HG02623 (cell line): ENCODE measurements around the gene TSHR.
"Not testable (repeated sequence)": the region's sequence is repeated elsewhere in the genome, so short reads cannot be mapped to it uniquely, and the experiment has no call there.

Source experiments
- ATAC-seq: cut with Tn5 transposase; IDR thresholded peaks from one replicate; pipeline ENCODE4 v1.9.1; 2021; ENCODE audit warnings: moderate library complexity; ENCODE audit not compliant: unreplicated experiment

The TSHR gene

DNA sequence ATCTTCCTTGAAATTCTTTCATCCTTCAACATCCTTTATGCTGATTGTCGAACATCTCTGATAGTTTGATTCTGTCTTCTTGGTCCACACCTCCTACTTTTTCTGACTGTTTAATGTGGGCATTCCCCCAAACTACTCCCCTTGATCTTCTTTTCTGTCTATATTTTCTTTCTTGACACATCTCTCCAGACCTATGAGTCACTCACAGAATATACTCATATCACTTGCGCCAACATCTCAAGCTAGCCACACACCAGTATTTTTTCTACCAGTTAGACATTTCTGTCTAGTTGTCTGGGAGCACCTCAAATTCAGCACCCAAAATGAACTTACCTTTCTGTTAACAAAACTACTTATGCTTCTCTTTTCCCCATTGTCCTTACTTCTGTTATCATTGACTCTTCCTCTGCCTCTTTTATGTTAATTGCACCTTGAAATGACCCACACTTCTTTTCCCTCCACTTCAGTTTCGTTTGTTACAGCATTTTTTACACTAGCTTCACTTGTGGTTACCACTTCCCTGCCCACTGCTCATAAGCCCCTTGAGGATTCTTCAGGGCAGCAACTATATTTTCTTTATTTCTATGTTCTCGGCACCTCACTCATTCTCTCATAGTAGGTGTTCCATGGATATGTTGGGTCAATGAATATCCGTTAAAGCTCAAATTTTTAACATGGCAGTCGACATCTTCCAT, 33.5 kb downstream of the TSHR start:
- peak; percentile 41 for ATAC-seq

DNA sequence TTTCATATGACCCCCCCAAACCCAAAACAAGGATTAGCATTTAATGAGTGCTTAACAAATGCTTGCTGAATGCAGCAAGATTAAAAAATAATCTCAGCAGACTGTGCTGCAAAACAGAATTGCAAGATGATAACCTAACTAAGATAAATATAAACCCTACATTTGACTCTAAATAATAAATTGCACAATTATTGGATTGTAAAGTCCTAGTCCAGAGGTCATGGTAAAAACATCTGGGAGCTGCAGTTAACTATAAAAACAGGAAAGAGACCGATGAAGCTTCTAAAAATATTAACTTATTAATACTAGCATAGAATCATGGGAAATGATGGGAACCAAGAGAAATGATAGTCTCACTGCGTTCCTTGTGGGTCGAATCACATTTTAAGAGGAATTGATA, 37.2 kb downstream of the TSHR start:
- no peak for ATAC-seq

DNA sequence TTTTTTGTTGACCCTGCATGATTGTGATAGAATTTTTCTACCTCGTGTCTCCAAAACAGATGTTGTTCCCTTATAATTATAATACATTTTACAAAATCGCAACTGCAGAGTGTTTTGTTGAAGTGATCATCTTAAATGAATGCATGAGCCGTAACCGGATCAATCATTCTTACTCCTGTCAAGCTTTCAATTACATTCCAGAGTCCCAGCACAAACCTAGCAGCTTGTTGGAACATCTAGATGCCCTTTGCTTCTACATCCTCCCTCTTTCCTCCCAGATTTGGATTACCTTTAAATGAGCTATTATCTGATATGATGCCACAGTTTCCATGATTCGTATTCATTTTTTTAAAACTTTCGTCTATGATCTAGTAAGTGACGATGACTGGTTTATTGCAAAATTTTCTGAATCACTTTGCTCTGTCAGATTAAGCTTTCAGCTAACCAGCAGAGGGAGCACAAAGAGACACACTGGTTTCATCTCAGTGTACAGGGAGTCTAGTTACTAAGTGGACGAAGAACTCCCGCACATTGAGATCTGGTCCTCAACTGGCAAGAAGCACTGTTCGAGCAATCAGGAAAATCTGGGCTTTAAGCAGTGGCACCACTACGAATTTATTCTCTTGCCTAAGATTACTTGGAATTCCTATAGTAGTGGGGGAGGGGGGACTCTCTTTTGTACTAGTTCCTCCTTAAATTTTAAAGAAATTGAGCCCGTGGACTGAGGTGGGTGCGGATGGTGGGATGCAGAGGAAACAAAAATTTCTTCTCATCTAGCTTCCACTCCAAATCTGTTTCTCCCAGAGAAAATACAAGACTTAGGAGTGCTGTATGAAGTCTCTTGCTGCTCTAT, 40.9 kb downstream of the TSHR start:
- ATAC-seq: peak; percentile 88

DNA sequence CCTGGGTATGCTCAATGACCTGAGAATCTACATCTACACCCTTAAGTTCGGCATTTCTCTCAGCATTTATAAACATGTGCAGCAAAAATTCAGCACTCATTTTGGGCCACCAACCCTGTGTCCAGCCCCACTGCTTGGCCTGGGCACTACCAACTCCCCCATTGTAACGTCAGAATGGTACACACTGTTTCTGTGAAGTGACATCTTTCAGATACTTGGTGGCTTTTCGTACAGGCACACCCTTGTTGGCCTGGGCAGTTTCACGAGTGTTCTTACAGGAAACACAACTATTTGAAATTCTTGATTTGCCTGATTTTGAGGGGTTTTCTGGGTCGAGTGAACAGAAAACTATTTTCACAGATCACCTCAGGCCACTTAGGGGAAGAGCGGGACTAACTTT, 46.0 kb downstream of the TSHR start:
- ATAC-seq: no peak

DNA sequence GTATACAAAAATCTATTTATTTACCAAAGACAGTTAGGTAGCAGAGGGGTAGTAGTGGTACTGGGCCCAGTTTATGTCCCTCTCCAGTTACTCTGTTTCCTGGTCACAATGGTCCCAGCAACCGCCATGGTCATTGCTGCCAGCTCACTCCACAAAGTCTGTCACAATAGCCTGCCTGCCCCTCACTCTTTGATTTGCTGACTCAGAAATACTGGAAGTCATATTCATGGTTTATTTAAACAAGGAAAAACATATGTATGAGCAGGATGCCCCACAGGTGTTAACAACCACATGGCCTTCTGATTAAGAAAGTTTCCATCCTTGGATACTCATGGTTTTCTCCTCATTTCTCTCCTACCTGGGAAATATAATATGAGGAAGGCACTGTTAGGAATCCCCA, 49.2 kb downstream of the TSHR start:
- no peak for ATAC-seq

DNA sequence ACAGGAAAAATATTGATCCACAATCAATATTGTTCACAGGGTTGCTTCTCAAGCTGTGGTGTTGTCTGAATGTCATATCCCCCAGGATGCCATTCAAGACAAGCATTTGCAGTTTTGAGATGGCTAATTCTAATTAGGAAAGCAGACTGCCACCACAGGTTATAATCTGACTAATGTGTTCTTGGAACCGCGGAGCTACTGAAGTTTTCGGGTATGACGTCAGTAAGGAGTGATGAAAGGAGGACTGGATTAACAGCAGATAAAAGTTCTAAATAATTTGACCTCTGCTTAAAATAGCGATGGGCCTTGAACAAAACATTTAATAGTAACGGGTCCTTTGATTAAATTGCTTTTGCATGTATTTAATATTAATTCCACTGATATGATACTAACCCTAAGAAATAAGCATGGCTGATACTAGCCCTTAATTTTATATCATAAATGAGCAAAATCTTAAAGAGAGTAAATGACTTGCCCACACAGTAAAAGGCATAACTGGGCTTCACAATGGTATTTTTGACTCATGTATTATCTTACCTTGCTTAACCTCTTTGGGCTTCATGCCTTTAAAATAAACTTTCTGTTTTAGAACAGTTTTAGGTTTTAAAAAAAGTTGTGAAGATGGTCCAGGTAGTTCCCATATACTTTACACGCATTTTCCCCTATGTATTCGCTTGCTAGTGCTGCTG, 50.3 kb downstream of the TSHR start:
- ATAC-seq: no peak

DNA sequence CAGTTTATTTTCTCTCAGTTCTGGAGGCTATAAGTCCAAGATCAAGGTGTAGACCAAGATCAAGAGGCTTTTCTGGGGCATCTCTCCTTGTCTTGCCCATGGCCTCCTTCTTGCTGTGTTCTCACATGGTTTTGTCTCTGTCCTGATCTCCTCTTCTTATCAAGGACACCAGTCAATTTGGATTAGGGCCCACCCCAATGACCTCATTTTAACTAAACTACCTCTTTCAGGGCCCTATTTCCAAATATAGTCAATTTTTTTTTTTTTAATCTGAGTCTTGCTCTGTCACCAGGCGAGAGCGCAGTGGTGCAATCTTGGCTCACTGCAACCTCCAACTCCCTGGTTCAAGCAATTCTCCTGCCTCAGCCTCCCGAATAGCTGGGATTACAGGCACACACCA, 50.8 kb downstream of the TSHR start:
- ATAC-seq: no peak

DNA sequence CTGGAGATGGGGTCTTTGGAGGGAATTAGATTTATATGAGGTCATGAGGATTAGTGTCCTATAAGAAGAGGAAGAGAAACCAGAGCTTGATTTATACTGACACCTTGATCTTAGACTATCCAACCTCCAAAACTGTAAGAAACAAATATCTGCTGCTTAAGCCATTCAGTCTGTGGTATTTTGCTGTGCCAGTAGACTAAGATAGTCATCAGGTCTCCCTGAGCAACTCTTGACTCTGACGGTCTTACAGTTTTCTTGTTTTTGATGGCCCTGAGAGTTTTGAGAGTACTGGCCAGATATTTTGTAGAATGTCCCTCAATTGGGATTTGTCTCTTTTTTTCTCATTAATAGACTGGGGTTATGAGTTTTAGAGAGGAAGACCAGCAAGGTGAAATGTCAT, 51.7 kb downstream of the TSHR start:
- ATAC-seq: no peak

DNA sequence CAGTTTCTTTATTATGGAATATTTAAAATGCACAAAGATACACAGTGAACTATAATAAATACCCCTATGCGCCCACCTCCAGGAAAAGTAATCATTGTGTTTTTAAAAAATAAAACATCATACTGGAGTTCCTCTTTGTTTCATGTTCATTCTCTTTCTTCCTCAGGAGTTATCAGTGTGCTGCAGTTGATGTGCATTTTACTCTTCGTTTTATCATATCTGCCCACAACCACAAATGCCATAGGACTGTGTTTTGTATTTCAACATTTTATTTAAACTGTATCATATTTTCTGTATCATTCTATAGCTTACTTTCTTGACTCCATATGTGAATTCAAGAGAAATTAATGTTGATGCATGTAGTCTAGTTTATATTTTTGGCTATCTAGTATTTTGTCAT, 53.9 kb downstream of the TSHR start:
- no peak for ATAC-seq

DNA sequence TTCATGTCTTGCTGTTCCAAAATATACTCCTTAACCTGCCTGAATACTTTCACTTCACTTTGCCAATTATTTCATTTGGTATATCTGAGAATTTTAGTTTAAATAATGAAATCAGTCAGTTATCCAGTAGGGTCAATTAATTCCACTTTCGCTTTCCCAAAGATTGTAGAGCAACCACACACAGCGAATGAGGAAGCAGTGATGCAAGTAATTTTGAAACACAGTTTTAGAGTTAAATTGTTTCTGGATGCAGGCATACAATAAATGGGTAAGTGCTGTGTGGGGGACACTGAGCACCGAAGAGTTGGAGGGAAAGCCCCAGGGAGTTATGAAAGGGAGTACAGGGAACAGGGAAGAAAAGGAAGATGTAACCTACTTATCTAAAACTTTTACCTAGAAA, 62.8 kb downstream of the TSHR start:
- ATAC-seq: no peak

DNA sequence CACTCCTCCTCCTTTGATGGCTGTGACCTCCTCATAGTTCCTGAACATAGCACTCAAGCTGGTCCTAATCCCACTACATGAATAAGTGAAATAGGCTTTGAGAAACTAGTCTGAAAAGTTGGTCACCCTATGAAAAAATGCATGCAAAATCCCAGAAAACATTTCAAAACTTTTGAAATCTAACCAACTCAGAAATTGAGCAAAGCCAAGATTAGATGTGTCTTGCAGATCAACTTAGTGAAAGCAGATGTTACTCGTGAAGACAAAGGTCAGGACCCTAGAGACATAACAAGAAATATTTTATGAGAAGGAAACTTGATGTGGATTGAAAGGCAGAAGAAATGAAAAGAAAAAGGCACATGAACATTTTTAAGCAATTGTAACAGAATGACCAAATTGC, 63.3 kb downstream of the TSHR start:
- no peak for ATAC-seq

DNA sequence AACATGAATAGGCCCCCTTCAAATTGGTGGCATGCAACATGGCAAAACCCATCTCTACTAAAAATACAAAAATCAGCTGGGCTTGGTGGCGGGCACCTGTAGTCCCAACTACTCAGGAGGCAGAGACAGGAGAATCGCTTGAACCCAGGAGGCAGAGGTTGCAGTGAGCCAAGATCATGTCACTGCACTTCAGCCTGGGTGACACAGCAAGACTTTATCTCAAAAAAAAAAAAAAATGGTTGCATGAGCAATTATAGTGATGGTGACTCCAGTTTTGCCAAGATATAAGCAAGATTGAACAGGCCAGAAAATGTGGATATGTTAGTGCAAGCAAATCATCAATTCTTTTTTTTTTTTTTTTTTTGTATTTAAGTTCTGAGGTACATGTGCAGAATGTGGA, 63.7 kb downstream of the TSHR start:
- ATAC-seq: not testable (repeated sequence)

DNA sequence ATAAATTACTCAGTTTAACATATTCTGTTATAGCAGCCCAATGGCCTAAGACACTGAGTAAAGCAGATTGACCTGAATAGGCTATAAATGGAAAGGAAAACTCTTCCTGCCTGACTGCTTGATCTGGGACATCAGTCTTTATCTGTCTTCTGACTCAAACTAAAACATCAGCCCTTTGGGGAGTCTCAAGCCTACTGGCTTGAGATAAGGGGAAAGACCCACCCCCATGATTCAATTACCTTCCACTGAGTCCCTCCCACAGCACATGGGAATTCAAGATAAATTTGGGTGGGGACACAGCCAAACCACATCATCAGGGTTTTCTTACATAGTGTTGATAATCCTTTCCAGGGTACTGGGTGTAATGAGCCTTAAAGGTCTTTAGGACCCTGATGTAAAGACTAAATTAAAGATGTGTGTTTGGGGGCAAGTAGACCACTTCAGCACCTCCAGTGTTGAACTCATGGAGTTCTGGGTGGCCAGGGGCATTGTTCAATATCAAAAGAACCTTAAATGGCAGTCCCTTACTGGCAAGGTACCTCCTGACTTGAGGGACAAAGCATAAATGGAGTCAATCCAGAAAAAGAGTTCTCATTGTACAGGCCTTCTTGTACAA, 67.8 kb downstream of the TSHR start:
- no peak for ATAC-seq

DNA sequence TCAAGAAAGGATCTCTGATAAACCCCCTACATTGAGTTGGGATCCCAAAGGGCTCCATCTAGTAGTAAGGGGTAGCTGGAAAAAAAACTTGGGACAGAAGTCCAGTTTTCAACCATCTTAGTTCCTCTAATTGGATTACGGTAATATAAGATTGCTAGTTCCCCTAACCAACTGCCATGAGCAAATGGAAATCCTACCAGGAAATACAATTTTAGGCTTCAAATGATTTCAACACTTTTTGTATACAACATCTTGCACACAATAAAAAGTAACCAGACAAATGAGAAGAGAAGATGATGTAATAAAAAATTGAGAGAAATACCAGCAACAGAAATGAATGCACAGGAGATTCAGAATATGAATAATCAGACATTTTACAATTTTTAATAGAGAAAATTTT, 73.0 kb downstream of the TSHR start:
- ATAC-seq: no peak

DNA sequence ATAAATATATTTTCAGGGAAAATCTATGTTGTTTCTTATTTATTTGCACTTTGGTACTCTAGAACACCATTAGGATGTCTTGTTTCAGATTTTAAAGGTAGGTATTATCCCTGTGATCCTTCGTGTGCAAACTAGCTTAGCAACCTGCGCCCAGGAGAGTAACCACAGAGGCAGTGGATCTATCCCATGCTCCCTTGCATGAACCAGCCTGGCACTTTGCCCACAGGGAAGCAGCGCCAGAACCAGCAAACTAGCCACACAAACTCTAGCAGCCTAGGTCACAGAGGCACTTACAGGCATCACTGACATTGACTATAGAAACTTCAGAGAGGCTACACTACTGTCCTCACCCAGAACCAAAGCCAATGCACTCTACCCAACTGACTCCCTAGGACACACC, 76.1 kb downstream of the TSHR start:
- no peak for ATAC-seq

DNA sequence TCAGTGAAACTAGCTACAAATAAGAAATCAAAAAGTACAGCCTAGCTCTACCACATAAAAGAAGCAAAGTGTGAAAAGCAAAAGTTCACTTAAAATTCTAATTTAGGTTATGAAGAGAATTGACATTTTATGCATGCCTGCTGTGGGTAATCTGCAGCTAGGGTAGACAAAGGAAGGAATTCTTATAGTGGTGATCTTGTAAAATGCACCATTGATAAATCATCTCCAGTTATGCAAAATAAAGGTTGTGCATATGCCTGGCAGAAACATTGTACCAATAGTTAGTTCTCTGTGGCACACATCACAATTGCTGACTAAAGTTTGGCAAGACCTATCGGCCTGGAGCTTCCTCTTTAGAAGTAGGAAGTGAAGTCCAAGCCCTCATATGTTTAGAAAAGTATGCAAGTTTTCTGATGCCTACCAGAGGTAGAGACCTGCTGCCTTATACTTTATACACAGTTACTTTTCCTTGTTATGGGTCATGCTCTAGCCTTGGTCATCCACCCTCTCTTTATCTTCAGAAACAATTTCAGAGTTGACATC, 78.3 kb downstream of the TSHR start:
- no peak for ATAC-seq

DNA sequence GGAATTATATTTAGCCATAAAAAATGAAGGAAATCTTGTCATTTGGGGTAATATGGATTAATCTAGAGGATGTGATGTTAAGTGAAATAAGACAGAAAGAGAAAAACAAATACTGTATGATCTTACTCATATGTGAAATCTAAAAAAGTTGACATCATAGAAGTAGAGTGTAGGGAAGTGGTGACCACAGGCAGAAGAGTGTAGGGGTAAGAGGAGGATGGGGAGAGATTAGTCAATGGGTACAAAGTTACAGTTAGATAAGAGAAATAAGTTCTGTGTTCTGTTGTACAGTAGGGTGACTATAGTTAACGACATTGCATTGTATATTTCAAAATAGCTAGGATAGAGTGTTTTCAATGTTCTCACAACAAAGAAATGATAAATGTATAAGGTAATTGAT, 87.0 kb downstream of the TSHR start:
- ATAC-seq: no peak

DNA sequence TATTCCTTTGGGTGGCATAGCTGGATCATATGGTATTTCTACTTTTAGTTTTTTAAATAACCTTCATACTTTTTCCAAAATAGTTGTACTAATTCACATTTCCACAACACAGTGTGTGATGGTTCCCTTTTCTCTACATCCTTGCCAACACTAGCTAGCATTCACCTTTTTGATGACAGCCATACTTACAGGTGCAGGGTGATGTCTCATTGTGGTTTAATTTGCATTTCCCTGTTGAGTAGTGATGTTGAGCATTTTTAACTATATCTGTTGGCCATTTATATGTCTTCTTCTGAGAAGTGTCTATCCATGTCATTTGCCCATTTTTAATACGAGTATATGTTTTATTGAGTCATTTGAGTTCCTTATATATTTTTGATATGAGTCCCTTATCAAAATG, 96.1 kb downstream of the TSHR start:
- no peak for ATAC-seq

DNA sequence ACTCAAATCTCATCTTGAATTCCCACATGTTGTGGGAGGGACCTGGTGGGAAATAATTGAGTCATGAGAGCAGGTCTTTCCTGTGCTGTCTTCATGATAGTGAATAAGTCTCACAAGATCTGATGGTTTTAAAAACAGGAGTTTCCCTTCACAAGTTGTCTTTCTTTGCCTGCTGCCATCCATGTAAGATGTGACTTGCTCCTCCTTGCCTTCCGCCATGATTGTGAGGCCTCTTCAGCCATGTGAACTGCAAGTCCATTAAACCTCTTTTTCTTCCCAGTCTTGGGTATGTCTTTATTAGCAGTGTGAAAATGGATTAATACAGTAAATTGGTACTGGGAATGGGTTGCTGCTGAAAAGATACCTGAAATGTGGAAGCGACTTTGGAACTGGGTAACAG, 98.6 kb downstream of the TSHR start:
- not testable (repeated sequence) for ATAC-seq

DNA sequence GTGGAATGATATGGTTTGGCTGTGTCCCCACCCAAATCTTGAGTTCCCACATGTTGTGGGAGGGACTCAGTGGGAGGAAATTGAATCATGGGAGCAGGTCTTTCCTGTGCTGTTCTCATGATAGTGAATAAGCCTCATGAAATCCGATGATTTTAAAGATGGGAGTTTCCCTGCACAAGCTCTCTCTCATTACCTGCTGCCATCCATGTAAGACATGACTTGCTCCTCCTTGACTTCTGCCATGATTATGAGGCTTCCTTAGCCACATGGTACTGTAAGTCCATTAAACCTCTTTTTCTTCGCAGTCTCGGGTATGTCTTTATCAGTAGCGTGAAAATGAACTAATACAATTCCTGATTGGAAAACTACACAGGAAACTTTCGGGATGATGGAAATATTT, 100.5 kb downstream of the TSHR start:
- no peak for ATAC-seq

DNA sequence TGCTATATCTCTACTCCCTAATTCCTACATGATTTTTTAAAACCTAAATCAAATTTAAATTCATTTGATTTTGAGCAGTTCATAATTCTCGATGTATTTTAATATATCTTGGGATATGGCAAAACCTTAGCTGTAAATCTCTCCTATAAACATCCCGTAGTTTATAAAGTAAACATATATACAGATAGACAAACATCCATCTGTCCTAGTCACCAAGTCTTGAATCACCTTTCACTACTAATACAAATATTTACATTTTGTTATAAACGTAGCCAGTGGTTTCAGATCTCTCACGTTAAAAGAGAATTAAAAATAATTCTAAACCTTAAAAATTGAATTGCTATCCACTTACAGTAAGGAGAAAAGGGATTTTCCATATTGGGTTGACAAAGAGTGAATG, 107.0 kb downstream of the TSHR start:
- ATAC-seq: no peak
